Fibroblast of lung (primary cell): ENCODE data around the gene BTBD1. TPM values are rescaled to one million over a fixed set of nuclear protein-coding genes. Genes with fewer than 3 reads are reported as not detected.

Experiments used
- DNase-seq, 2 donors: peaks; one replicate each; pipeline versions ENCODE4 v3.0.0 to v3.0.0-alpha.2; 2010; ENCODE audit warnings: low read depth in 2 of 2
- H2AFZ ChIP-seq: 2 replicates; pipeline ENCODE4 v1.5.1; 2012; ENCODE audit warnings: low read length, control low read depth, inconsistent platforms
- H3K27ac ChIP-seq: 2 replicates; pipeline ENCODE4 v1.5.1; 2011; ENCODE audit warnings: low read length, control low read depth; ENCODE audit not compliant: insufficient read depth
- H3K27me3 ChIP-seq: 2 replicates; pipeline ENCODE4 v1.5.1; 2011; ENCODE audit warnings: mild to moderate bottlenecking, low read length; ENCODE audit not compliant: control insufficient read depth, insufficient read depth
- H3K36me3 ChIP-seq: 2 replicates; pipeline ENCODE4 v1.5.1; 2011; ENCODE audit warnings: low read length; ENCODE audit not compliant: control insufficient read depth, insufficient read depth
- H3K4me1 ChIP-seq: 2 replicates; pipeline ENCODE4 v1.5.1; 2011; ENCODE audit warnings: low read length; ENCODE audit not compliant: control insufficient read depth, insufficient read depth; ENCODE audit errors: extremely low read depth
- H3K4me2 ChIP-seq: 2 replicates; pipeline ENCODE4 v1.5.1; 2011; ENCODE audit warnings: low read length, control low read depth; ENCODE audit not compliant: insufficient read depth; ENCODE audit errors: extremely low read depth
- H3K4me3 ChIP-seq, 4 experiments: fragments of 200-600 bp in 1 of 4; sonication (generic) in 1 of 4; replicated peaks in 1 of 4; 2 replicates each; pipeline ENCODE4 v1.5.1; 2011 to 2016; ENCODE audit warnings: low read length in 4 of 4, low read depth in 3 of 4, mild to moderate bottlenecking in 3 of 4, control low read depth in 2 of 4, inconsistent platforms in 1 of 4, mixed read lengths in 1 of 4; ENCODE audit not compliant: insufficient read depth in 1 of 4; ENCODE audit errors: control extremely low read depth in 1 of 4
- H3K79me2 ChIP-seq: 2 replicates; pipeline ENCODE4 v1.5.1; 2012; ENCODE audit warnings: mild to moderate bottlenecking, low read length, inconsistent platforms; ENCODE audit not compliant: control insufficient read depth, insufficient read depth
- H3K9ac ChIP-seq: 2 replicates; pipeline ENCODE4 v1.5.1; 2011; ENCODE audit warnings: mild to moderate bottlenecking, low read length, control low read depth; ENCODE audit not compliant: insufficient read depth
- H3K9me3 ChIP-seq: 2 replicates; pipeline ENCODE4 v1.5.1; 2012; ENCODE audit warnings: low read depth, low read length; ENCODE audit not compliant: control insufficient read depth, insufficient read depth
- H4K20me1 ChIP-seq: 2 replicates; pipeline ENCODE4 v1.5.1; 2011; ENCODE audit warnings: low read length; ENCODE audit not compliant: control insufficient read depth, insufficient read depth; ENCODE audit errors: extremely low read depth
- EZH2 ChIP-seq: IDR thresholded peaks from 2 replicates; pipeline ENCODE4 v1.5.1; 2012; ENCODE audit warnings: low read length, control low read depth, mild to moderate bottlenecking; ENCODE audit errors: missing control alignments
- polyA plus RNA-seq, 2 donors: library from polyadenylated mRNA; depleted of rRNA in 1 of 2; stranded (reverse) in 1 of 2; unstranded in 1 of 2; fragments of >200 nt; gene quantifications; 2 replicates each; pipeline ENCODE4 v1.2.1, GENCODE V29; 2011 to 2012; ENCODE audit warnings: missing spikeins in 1 of 2
- total RNA-seq: library from RNA; depleted of rRNA; stranded (reverse); fragments of >200 nt; gene quantifications from 2 replicates; pipeline ENCODE4 v1.2.1, GENCODE V29; 2014
- TF ChIP-seq, protein P1 (sequence below), 2 donors: IDR thresholded peaks in 1 of 2; conservative IDR thresholded peaks in 1 of 2; 1 replicate in 1 of 2; 2 replicates in 1 of 2; pipeline ENCODE4 v1.5.1; 2011 to 2012; ENCODE audit warnings: low read length in 2 of 2, control low read depth in 1 of 2, inconsistent platforms in 1 of 2, low read depth in 1 of 2, mild to moderate bottlenecking in 1 of 2

The BTBD1 gene
- total and polyA plus RNA-seq, 2 donors (not counting 1 experiment from before 2014, with no cell fraction given), result 84.0 to 105 TPM

GRCh38 chr15:82966671-82967071, 100.4 kb downstream of the BTBD1 start:
- Histone ChIP-seq H3K27me3 (no peaks in the 10 kb centered on the region), H2AFZ (no peak overlapping the region), H3K36me3 (no peaks in the 10 kb centered on the region), H3K4me3 (no peak overlapping the region), H3K4me1 (no peaks in the 10 kb centered on the region), H3K79me2 (no peaks in the 10 kb centered on the region), H3K9ac (no peak overlapping the region), H4K20me1 (no peaks in the 10 kb centered on the region), H3K9me3 (no peaks in the 10 kb centered on the region), H3K4me2 (no peak overlapping the region), H3K27ac (no peak overlapping the region)
- DNase-seq, result no peak
- no peak for TF ChIP-seq EZH2
- TF ChIP-seq, protein P1, sequence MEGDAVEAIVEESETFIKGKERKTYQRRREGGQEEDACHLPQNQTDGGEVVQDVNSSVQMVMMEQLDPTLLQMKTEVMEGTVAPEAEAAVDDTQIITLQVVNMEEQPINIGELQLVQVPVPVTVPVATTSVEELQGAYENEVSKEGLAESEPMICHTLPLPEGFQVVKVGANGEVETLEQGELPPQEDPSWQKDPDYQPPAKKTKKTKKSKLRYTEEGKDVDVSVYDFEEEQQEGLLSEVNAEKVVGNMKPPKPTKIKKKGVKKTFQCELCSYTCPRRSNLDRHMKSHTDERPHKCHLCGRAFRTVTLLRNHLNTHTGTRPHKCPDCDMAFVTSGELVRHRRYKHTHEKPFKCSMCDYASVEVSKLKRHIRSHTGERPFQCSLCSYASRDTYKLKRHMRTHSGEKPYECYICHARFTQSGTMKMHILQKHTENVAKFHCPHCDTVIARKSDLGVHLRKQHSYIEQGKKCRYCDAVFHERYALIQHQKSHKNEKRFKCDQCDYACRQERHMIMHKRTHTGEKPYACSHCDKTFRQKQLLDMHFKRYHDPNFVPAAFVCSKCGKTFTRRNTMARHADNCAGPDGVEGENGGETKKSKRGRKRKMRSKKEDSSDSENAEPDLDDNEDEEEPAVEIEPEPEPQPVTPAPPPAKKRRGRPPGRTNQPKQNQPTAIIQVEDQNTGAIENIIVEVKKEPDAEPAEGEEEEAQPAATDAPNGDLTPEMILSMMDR (conservative IDR thresholded peaks at IDR 0.05 in 1 of 2, IDR thresholded peaks at IDR 0.05 in 1 of 2; ENCODE audit: low read depth in 1 of 2, low read length in 2 of 2), result no peak

Other genes with a start within 250 kb of the BTBD1 start
- gene HOMER2, start 114.5 kb downstream of the BTBD1 start, total RNA-seq, result 6.9 and 9.9 TPM in 2 replicates
- 1.1 and 2.9 TPM in 2 replicates for gene HOMER2, start 114.5 kb downstream of the BTBD1 start, polyA plus RNA-seq
- 26.6 and 32.4 TPM in 2 replicates for gene RAMAC, start 81.0 kb downstream of the BTBD1 start, total RNA-seq
- 34.3 and 40.4 TPM in 2 replicates for gene RAMAC, start 81.0 kb downstream of the BTBD1 start, polyA plus RNA-seq
- gene C15orf40, start 55.6 kb downstream of the BTBD1 start, total RNA-seq, result 8.0 and 12.6 TPM in 2 replicates
- gene C15orf40, start 55.6 kb downstream of the BTBD1 start, polyA plus RNA-seq, result 20.7 and 20.8 TPM in 2 replicates
- gene TM6SF1, start 40.4 kb upstream of the BTBD1 start, total RNA-seq, result 2.3 and 3.6 TPM in 2 replicates
- gene TM6SF1, start 40.4 kb upstream of the BTBD1 start, polyA plus RNA-seq, result 3.2 and 3.9 TPM in 2 replicates
- gene HDGFL3, start 140.6 kb upstream of the BTBD1 start, total RNA-seq, result 26.2 and 43.1 TPM in 2 replicates
- gene HDGFL3, start 140.6 kb upstream of the BTBD1 start, polyA plus RNA-seq, result 59.1 and 67.2 TPM in 2 replicates
- gene BNC1, start 217.4 kb upstream of the BTBD1 start, total RNA-seq, result 7.7 and 14.2 TPM in 2 replicates
- gene BNC1, start 217.4 kb upstream of the BTBD1 start, polyA plus RNA-seq, result 5.7 and 14.8 TPM in 2 replicates